Measurements from ENCODE around the gene OR1E1. TPM values are rescaled to one million over a fixed set of nuclear protein-coding genes. Genes with fewer than 3 reads are reported as not detected.

OR1E1 gene
- total RNA-seq, 3 donors from 2014 or later (not counting 1 experiment from before 2014, with no cell fraction given): not detected

DNA sequence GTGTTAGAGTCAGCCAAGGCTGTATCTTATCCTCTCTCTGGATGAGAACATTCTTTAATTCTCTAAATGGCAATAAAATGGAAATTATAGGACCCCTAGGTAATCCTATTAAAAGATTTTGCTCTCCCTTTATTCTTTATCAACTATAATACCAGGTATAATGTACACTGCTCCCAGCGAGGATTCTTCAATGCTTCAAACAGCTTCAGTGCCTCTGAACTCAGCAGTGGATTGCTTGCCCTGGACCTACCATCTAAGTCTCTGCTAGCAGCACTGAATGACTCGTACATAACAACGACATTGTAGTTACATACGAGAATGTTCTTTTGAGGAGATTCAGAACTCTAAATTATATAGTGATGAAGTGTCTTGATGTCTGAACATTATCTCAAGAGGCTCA lies 8.4 kb downstream of the OR1E1 start:
- Mint-ChIP-seq H3K4me3 (no peak overlapping the region), H3K27me3 (ENCODE audit: low read depth in 2 of 2) (peaks cover 34 to 64% of the 10 kb centered on the region in 2 donors), H3K27ac (no peak overlapping the region), H3K36me3 (no peaks in the 10 kb centered on the region), H3K4me1 (peaks cover 0 to 5% of the 10 kb centered on the region in 2 donors), H3K9me3 (no peaks in the 10 kb centered on the region)
- intact Hi-C loops (cut with micrococcal nuclease): no loop called here
- Histone ChIP-seq H3K36me3 (ENCODE audit: control insufficient read depth, insufficient read depth, low read length) (no peaks in the 10 kb centered on the region), H3K9me3 (ENCODE audit: control insufficient read depth, insufficient read depth, low read length) (no peaks in the 10 kb centered on the region), H3K27me3 (ENCODE audit: control insufficient read depth, insufficient read depth, low read length) (peaks cover 18% of the 10 kb centered on the region), H3K4me3 (ENCODE audit: low read length) (no peak overlapping the region), H3K27ac (ENCODE audit: low read length) (no peak overlapping the region), H3K4me1 (ENCODE audit: control insufficient read depth, insufficient read depth, low read length) (no peaks in the 10 kb centered on the region)
- no peak for ATAC-seq
- 76% methylated on average over 4 of the region's 4 CpGs for WGBS (ENCODE audit: insufficient coverage)
- TF ChIP-seq, protein P1, sequence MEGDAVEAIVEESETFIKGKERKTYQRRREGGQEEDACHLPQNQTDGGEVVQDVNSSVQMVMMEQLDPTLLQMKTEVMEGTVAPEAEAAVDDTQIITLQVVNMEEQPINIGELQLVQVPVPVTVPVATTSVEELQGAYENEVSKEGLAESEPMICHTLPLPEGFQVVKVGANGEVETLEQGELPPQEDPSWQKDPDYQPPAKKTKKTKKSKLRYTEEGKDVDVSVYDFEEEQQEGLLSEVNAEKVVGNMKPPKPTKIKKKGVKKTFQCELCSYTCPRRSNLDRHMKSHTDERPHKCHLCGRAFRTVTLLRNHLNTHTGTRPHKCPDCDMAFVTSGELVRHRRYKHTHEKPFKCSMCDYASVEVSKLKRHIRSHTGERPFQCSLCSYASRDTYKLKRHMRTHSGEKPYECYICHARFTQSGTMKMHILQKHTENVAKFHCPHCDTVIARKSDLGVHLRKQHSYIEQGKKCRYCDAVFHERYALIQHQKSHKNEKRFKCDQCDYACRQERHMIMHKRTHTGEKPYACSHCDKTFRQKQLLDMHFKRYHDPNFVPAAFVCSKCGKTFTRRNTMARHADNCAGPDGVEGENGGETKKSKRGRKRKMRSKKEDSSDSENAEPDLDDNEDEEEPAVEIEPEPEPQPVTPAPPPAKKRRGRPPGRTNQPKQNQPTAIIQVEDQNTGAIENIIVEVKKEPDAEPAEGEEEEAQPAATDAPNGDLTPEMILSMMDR (IDR thresholded peaks at IDR 0.05): no peak
- DNase-seq: no peak

DNA sequence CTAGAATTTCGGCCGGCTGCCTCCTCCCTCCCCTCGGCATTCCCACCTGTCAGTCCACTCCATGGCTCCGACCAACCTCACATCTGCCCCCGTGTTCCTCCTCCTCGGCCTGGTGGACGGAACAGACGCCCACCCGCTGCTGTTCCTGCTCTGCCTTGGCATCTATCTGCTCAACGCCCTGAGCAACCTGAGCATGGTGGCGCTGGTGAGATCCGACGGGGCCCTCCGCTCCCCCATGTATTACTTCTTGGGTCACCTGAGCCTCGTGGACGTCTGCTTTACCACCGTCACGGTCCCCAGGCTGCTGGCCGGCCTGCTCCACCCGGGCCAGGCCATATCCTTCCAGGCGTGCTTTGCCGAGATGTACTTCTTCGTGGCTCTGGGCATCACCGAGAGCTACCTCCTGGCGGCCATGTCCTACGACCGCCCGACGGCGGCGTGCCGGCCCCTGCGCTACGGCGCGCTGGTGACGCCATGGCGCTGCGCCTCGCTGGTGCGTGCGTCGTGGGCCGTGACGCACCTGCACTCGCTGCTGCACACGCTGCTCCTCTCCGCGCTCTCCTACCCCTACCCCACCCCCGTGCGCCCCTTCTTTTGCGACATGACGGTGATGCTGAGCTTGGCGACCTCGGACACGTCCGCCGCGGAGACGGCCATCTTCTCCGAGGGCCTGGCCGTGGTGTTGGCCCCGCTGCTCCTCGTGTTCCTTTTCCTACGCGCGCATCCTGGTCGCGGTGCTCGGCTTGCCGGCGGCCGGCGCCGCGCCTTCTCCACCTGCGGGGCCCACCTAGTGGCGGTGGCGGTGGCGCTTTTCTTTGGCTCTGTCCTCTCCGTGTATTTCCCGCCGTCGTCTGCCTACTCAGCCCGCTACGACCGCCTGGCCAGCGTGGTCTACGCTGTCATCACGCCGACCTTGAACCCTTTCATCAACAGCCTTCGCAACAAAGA lies 12.1 kb downstream of the OR1E1 start, which contains the start of gene OR3A2:
Gene OR3A2, minus strand, starts transcription at position 440 of the 948 bp plus-strand sequence.
- H3K27ac Mint-ChIP-seq: peak within 1 kb of the TSS in 1 of 2 donors; percentile 68
- H3K36me3 Mint-ChIP-seq: no peaks in the 10 kb centered on the region
- H3K4me1 ChIP-seq (ENCODE audit: control insufficient read depth, insufficient read depth, low read length): no peaks in the 10 kb centered on the region
- ATAC-seq: peak in 2 of 3 donors; percentile 89 to 92
- intact Hi-C loops (cut with micrococcal nuclease): no loop called here
- no peak within 1 kb of the TSS for H3K27ac ChIP-seq (ENCODE audit: low read length)
- peak in 1 of 2 donors; percentile 70 for DNase-seq
- no peaks in the 10 kb centered on the region for H3K9me3 Mint-ChIP-seq
- peak within 1 kb of the TSS; percentile 79 for H3K4me3 Mint-ChIP-seq
- H3K9me3 ChIP-seq (ENCODE audit: control insufficient read depth, insufficient read depth, low read length): no peaks in the 10 kb centered on the region
- WGBS (ENCODE audit: insufficient coverage): 42% methylated on average over 91 of the region's 92 CpGs
- no peak within 1 kb of the TSS for H3K4me3 ChIP-seq (ENCODE audit: low read length)
- no peaks in the 10 kb centered on the region for H3K36me3 ChIP-seq (ENCODE audit: control insufficient read depth, insufficient read depth, low read length)
- H3K4me1 Mint-ChIP-seq: peaks cover 0 to 5% of the 10 kb centered on the region in 2 donors
- TF ChIP-seq, protein P1 (IDR thresholded peaks at IDR 0.05): no peak
- H3K27me3 ChIP-seq (ENCODE audit: control insufficient read depth, insufficient read depth, low read length): peaks cover 19% of the 10 kb centered on the region
- peaks cover 35 to 46% of the 10 kb centered on the region in 2 donors for H3K27me3 Mint-ChIP-seq (ENCODE audit: low read depth in 2 of 2)

DNA sequence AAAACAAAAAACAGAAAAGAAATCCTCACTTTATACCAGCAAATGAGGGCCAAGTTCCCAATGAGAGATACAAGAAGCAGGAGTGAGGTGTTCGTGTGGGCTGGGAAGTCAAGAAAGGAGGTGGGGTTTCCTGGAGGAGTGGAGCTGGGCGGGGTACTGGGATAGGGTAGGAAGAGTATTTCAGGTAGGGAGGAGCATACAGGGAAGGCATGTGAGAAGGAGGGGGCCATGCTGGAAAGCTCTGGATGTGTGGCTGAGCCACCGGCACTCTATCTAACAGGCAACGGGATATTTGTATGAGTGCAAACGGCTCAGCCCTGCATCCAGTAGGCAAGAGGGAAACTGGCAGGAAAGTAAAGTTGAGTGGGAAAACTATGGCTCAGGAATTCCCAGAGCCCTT lies 16.3 kb downstream of the OR1E1 start:
- Histone ChIP-seq H3K27me3 (ENCODE audit: control insufficient read depth, insufficient read depth, low read length) (peaks cover 11% of the 10 kb centered on the region), H3K9me3 (ENCODE audit: control insufficient read depth, insufficient read depth, low read length) (no peaks in the 10 kb centered on the region), H3K4me1 (ENCODE audit: control insufficient read depth, insufficient read depth, low read length) (no peaks in the 10 kb centered on the region), H3K4me3 (ENCODE audit: low read length) (no peak overlapping the region), H3K27ac (ENCODE audit: low read length) (no peak overlapping the region), H3K36me3 (ENCODE audit: control insufficient read depth, insufficient read depth, low read length) (no peaks in the 10 kb centered on the region)
- DNase-seq (no peak), ATAC-seq (no peak)
- H3K27ac Mint-ChIP-seq: no peak overlapping the region
- intact Hi-C loops (cut with micrococcal nuclease): no loop called here
- TF ChIP-seq, protein P1 (IDR thresholded peaks at IDR 0.05): no peak
- 85% methylated on average over 5 of the region's 5 CpGs for WGBS (ENCODE audit: insufficient coverage)
- H3K4me3 Mint-ChIP-seq: no peak overlapping the region
- no peaks in the 10 kb centered on the region for H3K36me3 Mint-ChIP-seq
- H3K9me3 Mint-ChIP-seq: no peaks in the 10 kb centered on the region
- H3K27me3 Mint-ChIP-seq (ENCODE audit: low read depth in 2 of 2): peaks cover 31 to 41% of the 10 kb centered on the region in 2 donors
- H3K4me1 Mint-ChIP-seq: peaks cover 0 to 5% of the 10 kb centered on the region in 2 donors

Data from natural killer cell (primary cell).